Stromal cell of bone marrow (primary cell): ENCODE measurements around the gene PRPF38A.

ENCODE experiments used
- DNase-seq: peaks from one replicate; pipeline ENCODE4 v3.0.0-alpha.2; 2012; ENCODE audit warnings: low read depth

Gene PRPF38A

GRCh38 chr1:52460694-52461093 is 56.3 kb downstream of the PRPF38A start:
- peak; percentile 2 for DNase-seq

GRCh38 chr1:52461821-52462220 is 57.4 kb downstream of the PRPF38A start:
- DNase-seq = no peak

- no peak for DNase-seq
These were observed 59.5 kb downstream of the PRPF38A start for GRCh38 chr1:52463891-52464290.

- no peak for DNase-seq
These were observed 64.7 kb downstream of the PRPF38A start for GRCh38 chr1:52469108-52469507.
